Neural progenitor cell (in vitro differentiated cells): Measurements from ENCODE around the gene PACC1. TPM values are rescaled to one million over a fixed set of nuclear protein-coding genes. Genes with fewer than 3 reads are reported as not detected.

ENCODE experiments used
- DNase-seq: peaks from one replicate; pipeline ENCODE4 v3.0.0-alpha.2; 2016; ENCODE audit warnings: low spot score
- H2AFZ ChIP-seq: fragments of 200-600 bp; sonication (generic); replicated peaks from 2 replicates; pipeline ENCODE4 v1.6.1; 2016; ENCODE audit warnings: antibody characterized with exemption
- H3F3A ChIP-seq: fragments of 200-600 bp; sonication (generic); 2 replicates; pipeline ENCODE4 v1.6.1; 2016; ENCODE audit warnings: antibody characterized with exemption, low read depth
- H3K27ac ChIP-seq: fragments of 200-600 bp; sonication (generic); 2 replicates; pipeline ENCODE4 v1.5.1; 2016; ENCODE audit warnings: mild to moderate bottlenecking
- H3K27me3 ChIP-seq: fragments of 200-600 bp; sonication (generic); 2 replicates; pipeline ENCODE4 v1.6.1; 2016; ENCODE audit warnings: mild to moderate bottlenecking, moderate library complexity
- H3K36me3 ChIP-seq: fragments of 200-600 bp; sonication (generic); 2 replicates; pipeline ENCODE4 v1.5.1; 2016
- H3K4me1 ChIP-seq: fragments of 200-600 bp; sonication (generic); 2 replicates; pipeline ENCODE4 v1.6.1; 2016; ENCODE audit warnings: mixed run types
- H3K4me2 ChIP-seq: fragments of 200-600 bp; sonication (generic); 2 replicates; pipeline ENCODE4 v1.6.1; 2016
- H3K4me3 ChIP-seq: fragments of 200-600 bp; sonication (generic); 2 replicates; pipeline ENCODE4 v1.5.1; 2016
- H3K79me2 ChIP-seq: fragments of 200-600 bp; sonication (generic); 2 replicates; pipeline ENCODE4 v1.6.1; 2016; ENCODE audit warnings: low read depth
- H3K9ac ChIP-seq: fragments of 200-600 bp; sonication (generic); 2 replicates; pipeline ENCODE4 v1.6.1; 2016
- H3K9me3 ChIP-seq: fragments of 200-600 bp; sonication (generic); 2 replicates; pipeline ENCODE4 v1.5.1; 2016; ENCODE audit warnings: low read depth
- H4K20me1 ChIP-seq: fragments of 200-600 bp; sonication (generic); 2 replicates; pipeline ENCODE4 v1.6.1; 2016; ENCODE audit warnings: low read depth
- H3K27ac Mint-ChIP-seq: 3 replicates; pipeline ENCODE4 v1.8.0; 2021; ENCODE audit warnings: mixed read lengths
- H3K27me3 Mint-ChIP-seq: 2 replicates; pipeline ENCODE4 v1.8.0; 2022; ENCODE audit warnings: low read depth, mild to moderate bottlenecking, inconsistent platforms, moderate library complexity, mixed read lengths; ENCODE audit not compliant: insufficient read depth
- H3K36me3 Mint-ChIP-seq: 3 replicates; pipeline ENCODE4 v1.8.0; 2021; ENCODE audit warnings: mixed read lengths
- H3K4me1 Mint-ChIP-seq: 3 replicates; pipeline ENCODE4 v1.8.0; 2021; ENCODE audit warnings: mixed read lengths
- H3K4me3 Mint-ChIP-seq: 3 replicates; pipeline ENCODE4 v1.8.0; 2021; ENCODE audit warnings: mild to moderate bottlenecking, moderate library complexity, mixed read lengths
- H3K9me3 Mint-ChIP-seq: 3 replicates; pipeline ENCODE4 v1.8.0; 2020; ENCODE audit warnings: mixed read lengths
- CTCF ChIP-seq: fragments of 200-600 bp; sonication (generic); IDR thresholded peaks from 2 replicates; pipeline ENCODE4 v1.5.1; 2017; ENCODE audit warnings: antibody characterized with exemption, mild to moderate bottlenecking
- EZH2 ChIP-seq: fragments of 200-600 bp; sonication (generic); IDR thresholded peaks from 2 replicates; pipeline ENCODE4 v1.6.1; 2017; ENCODE audit warnings: antibody characterized with exemption, mild to moderate bottlenecking, moderate library complexity
- EZH2phosphoT487 ChIP-seq: fragments of 200-600 bp; sonication (generic); IDR thresholded peaks from 2 replicates; pipeline ENCODE4 v1.6.1; 2017; ENCODE audit warnings: antibody characterized with exemption
- total RNA-seq: library from RNA; depleted of rRNA; stranded (reverse); fragments of >200 nt; gene quantifications from 2 replicates; pipeline ENCODE4 v1.2.3, GENCODE V29; 2015; ENCODE audit warnings: low replicate concordance

PACC1 gene
- total RNA-seq, 1 donor from 2014 or later, result 21.1 TPM

- Mint-ChIP-seq H3K9me3 (no peaks in the 10 kb centered on the region), H3K27me3 (peaks cover 3% of the 10 kb centered on the region), H3K4me3 (peak overlapping the region; percentile 86), H3K27ac (no peak overlapping the region), H3K4me1 (peaks cover 24% of the 10 kb centered on the region), H3K36me3 (no peaks in the 10 kb centered on the region)
- Histone ChIP-seq H3K9ac (no peak overlapping the region), H3K36me3 (no peaks in the 10 kb centered on the region), H3K9me3 (no peaks in the 10 kb centered on the region), H3K4me3 (peak overlapping the region; percentile 82), H3F3A (peaks cover 9% of the 10 kb centered on the region), H2AFZ (no peak overlapping the region), H3K27ac (no peak overlapping the region), H3K79me2 (no peaks in the 10 kb centered on the region), H3K4me1 (peaks cover 3% of the 10 kb centered on the region), H3K4me2 (peak overlapping the region; percentile 79), H3K27me3 (peaks cover 28% of the 10 kb centered on the region), H4K20me1 (peaks cover 4% of the 10 kb centered on the region)
- no peak for TF ChIP-seq EZH2
- no peak for TF ChIP-seq CTCF
- no peak for TF ChIP-seq EZH2phosphoT487
- DNase-seq, result no peak
Observed at GRCh38 chr1:212433577-212434462, 19.1 kb upstream of the PACC1 start.

GRCh38 chr1:212432661-212433576 is 18.2 kb upstream of the PACC1 start, which contains the start of gene NENF:
Gene NENF, plus strand, starts transcription at chr1:212432920. Its CDS starts 24 bp downstream, at chr1:212432944.
- Mint-ChIP-seq H3K27me3 (peaks cover 3% of the 10 kb centered on the region), H3K4me1 (peaks cover 24% of the 10 kb centered on the region), H3K9me3 (no peaks in the 10 kb centered on the region), H3K4me3 (peak within 1 kb of the TSS; percentile 86), H3K36me3 (no peaks in the 10 kb centered on the region), H3K27ac (no peak within 1 kb of the TSS)
- peaks cover 4% of the 10 kb centered on the region for H4K20me1 ChIP-seq
- H3K4me3 ChIP-seq, result peak within 1 kb of the TSS; percentile 82
- H3K9me3 ChIP-seq, result no peaks in the 10 kb centered on the region
- peak within 1 kb of the TSS; percentile 56 for H2AFZ ChIP-seq
- peak within 1 kb of the TSS; percentile 79 for H3K4me2 ChIP-seq
- no peak for TF ChIP-seq CTCF
- no peak for TF ChIP-seq EZH2phosphoT487
- no peak for TF ChIP-seq EZH2
- peak; percentile 93 for DNase-seq
- H3K79me2 ChIP-seq, result no peaks in the 10 kb centered on the region
- H3K9ac ChIP-seq, result no peak within 1 kb of the TSS
- H3K36me3 ChIP-seq, result no peaks in the 10 kb centered on the region
- H3F3A ChIP-seq, result peaks cover 9% of the 10 kb centered on the region
- peaks cover 3% of the 10 kb centered on the region for H3K4me1 ChIP-seq
- H3K27me3 ChIP-seq, result peaks cover 35% of the 10 kb centered on the region
- no peak within 1 kb of the TSS for H3K27ac ChIP-seq

- H2AFZ ChIP-seq, result no peak overlapping the region
- no peak for TF ChIP-seq EZH2phosphoT487
- TF ChIP-seq EZH2, result no peak
- no peak for TF ChIP-seq CTCF
- Mint-ChIP-seq H3K36me3 (no peaks in the 10 kb centered on the region), H3K27me3 (peaks cover 3% of the 10 kb centered on the region), H3K27ac (no peak overlapping the region), H3K4me1 (peaks cover 24% of the 10 kb centered on the region), H3K4me3 (peak overlapping the region; percentile 81), H3K9me3 (no peaks in the 10 kb centered on the region)
- no peak overlapping the region for H3K9ac ChIP-seq
- peak overlapping the region; percentile 82 for H3K4me3 ChIP-seq
- H4K20me1 ChIP-seq, result peaks cover 4% of the 10 kb centered on the region
- H3K79me2 ChIP-seq, result no peaks in the 10 kb centered on the region
- H3K27me3 ChIP-seq, result peaks cover 35% of the 10 kb centered on the region
- H3K27ac ChIP-seq, result no peak overlapping the region
- peak overlapping the region; percentile 79 for H3K4me2 ChIP-seq
- H3K4me1 ChIP-seq, result peaks cover 3% of the 10 kb centered on the region
- H3F3A ChIP-seq, result peaks cover 9% of the 10 kb centered on the region
- H3K9me3 ChIP-seq, result no peaks in the 10 kb centered on the region
- no peak for DNase-seq
- no peaks in the 10 kb centered on the region for H3K36me3 ChIP-seq
Observed at GRCh38 chr1:212432272-212432660, 17.6 kb upstream of the PACC1 start.
